A172 (cell line): ENCODE results near the gene CISH. TPM values are rescaled to one million over a fixed set of nuclear protein-coding genes. Genes with fewer than 3 reads are reported as not detected.

Source experiments
- DNase-seq: peaks from one replicate; pipeline ENCODE4 v3.0.0-alpha.2; 2015; ENCODE audit warnings: low spot score
- total RNA-seq: library from RNA; depleted of rRNA; stranded (reverse); fragments of >200 nt; shearing (Covaris generic); gene quantifications from 2 replicates; pipeline ENCODE4 v1.2.3, GENCODE V29; 2014

Gene CISH
- total RNA-seq, 1 experiment from 2014 or later, result 2.3 TPM

DNA sequence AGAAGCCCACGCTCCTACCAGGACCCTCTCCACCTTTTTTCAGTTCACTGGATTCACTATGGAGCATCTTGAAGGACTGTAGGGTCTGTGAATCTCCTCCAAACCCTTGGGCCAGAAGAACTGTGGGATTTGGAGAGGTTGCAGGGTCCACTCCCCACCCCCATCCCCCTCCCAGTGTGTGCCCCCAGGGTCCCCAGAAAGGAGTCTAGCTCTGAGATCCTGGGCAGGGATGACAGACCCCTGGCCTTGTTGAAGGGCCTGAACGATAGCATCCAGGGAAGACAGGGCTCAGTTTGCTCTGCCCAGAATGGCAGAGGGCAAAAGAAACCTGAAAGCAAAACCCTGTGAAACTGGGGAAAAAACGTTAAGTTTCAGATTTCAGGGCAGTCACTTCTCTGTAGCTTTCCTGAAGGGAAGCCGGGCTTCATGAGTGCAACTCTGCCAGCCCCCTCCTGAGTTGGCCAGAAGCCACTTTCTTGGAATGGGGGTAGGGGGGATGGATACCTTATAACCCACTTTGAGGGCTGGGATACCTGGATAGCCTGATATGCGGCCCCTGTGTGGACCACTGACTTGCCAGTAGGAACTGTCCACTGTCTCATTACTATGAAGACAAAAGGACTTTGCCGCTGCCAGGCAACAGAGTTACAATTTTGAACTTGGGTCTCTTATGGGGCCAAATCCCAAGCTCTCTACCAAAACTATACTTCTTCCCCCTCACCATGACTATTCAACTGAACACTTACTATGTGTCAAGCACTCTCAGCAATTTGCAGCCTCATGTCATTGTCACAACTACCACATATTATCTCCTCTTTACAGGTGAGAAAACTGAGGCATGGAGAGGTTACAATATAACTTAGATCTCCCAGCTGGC is 1.6 kb upstream of the CISH start:
- DNase-seq, result no peak

DNA sequence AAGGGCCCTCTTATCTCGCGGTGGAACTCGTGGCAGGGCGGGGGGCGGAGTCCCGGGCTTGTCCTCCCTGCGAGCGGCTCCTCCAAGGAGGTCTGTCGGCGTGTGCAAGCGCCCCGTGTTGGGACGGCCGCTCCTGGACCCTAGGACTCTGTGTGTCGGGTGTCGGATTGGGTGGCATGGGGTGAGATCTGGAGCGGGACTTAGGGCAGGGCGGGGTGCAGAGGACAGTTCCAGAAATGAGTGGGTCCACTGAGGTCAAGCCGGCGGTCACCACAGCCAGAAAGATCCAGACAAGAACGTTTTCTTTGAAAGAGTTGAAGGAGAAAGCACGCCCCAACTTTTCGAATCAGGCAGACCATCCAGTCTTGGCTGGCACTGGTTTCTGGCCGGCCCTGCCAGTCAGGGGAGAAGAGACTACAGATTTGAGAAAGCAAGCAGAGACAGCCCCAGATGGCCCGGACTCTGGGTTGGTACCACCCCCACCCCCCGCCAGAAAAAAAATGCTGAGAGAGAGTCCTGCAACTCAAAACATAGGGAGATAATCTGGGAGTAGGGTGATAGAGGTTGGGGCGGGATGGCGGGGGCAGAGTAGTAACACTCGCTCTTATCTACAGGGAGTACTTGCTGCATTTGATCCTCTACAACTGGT is 784 bp upstream of the CISH start:
- no peak for DNase-seq

DNA sequence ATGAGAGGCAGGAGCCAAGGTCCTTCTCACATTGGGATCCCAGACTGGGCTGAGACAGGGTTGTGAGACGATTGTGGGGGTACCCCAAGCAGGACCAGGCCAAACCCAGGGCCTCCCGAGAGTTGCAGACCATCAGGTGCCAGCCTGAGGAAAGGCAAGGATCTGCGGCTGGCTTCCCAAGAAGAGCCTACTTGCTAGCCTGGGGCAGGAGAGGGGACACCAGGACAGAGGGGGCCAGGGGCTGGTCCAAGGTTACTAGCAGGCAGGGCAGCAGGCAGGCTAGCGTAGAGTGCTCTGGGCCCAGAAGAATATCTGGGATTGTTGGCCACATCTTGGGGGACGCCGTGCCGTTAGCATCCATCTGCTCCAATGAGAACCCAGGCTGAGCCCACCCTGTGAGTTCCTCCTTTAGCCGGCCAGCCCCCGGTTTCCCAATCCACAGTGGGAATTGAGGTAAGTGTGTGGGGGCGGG is 546 bp downstream of the CISH start:
- DNase-seq, result no peak

DNA sequence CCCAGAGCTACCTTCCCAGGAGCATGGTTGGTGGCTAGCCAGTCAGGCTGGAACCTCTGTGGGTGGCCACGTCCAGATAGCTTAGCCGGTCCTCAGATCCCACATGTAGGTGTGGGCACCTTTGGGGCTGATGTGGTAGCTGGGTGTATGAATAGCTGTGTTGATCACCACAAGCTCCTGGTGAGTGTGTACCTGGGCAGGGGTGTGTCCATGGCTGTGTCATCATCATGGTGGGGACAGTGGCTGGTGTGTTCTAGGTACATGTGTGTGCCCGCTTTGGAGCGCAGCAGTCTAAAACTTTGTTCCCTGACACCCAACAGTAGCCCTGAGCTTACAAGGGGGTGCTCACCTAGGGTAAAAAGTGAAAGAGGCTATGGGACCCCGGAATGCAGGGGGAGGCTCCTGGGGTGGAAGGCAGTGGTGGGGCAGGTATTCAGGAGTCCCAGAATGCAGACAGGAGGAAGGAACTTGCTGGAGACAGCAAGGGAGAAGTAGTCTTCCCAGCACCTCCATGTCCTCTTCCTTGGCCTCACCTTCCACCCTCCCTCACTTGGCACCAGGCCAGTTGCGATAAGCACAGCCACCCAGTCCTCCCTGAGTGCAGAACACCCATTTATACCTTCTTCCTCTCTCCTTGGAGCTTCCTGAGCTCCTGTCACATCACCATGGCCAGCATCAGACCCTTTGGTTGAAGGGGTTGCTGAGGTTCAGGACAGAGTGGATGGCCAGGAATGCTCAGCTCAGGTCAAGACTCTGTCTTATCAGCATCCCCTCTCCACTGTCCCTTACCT is 1.2 kb downstream of the CISH start:
- no peak for DNase-seq

DNA sequence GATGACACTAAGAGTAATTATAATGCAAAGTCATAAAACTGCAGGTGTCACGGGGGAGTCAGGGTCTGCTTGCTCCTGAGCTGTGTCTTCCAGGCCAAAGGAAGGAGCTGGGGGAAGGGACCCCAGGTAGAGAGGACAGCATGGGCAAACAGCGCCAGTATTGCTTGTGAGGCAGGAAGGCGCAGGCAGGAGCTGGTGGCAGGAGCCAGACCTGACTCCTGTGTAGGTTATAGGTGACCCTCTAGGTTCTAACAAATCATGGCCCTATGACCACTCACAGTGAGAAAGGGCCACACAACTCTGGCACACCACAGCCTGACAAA is 1.9 kb downstream of the CISH start:
- DNase-seq, result no peak

DNA sequence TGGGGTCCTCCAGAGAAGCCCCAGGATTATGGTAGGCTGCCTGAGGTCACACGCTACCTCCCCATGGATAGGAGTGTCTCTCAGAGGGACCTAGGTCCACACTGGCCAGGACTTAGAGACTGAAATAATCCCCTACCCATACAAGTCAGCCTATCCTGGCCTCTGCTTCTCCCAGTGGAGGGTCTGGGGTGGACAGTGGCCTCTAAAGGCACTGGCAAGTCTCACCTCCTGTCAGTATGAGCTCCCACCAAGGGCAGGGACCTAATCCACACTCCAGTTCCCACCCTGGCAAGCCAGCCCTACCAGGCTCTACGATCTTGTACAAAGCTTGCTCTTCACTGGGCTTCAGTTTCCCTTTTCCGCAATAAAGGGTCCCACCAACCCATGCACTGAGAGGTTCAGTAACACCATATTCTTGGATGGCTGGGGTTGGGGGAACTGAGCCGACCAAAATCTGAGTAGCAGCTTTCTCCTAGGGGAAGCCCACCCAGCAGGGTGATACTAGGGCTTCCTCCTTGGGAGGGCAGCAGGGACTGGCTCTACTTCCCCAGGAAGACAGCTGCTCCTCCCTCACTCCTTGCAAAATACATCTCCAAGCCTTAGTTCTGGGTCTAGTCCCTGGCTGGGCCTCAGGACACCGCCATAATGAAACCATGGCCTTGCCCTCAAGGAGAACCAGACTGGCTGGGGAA is 2.4 kb downstream of the CISH start:
- no peak for DNase-seq

DNA sequence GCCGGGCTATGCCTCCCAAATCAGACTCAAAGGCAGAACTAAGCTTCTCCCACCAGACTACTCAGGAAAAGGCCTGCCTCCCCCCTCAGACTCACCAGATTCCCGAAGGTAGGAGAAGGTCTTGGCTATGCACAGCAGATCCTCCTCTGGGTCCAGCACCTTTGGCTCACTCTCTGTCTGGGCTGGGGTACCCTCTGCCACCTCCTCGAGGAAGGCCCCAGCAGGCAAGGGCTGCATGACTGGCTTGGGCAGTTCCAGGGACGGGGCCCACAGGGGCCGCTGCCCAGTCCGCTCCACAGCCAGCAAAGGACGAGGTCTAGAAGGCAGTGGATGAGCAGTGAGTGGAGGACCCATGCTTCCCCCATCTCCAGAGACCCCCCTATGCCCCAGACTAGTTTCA is 3.3 kb downstream of the CISH start:
- DNase-seq, result no peak

DNA sequence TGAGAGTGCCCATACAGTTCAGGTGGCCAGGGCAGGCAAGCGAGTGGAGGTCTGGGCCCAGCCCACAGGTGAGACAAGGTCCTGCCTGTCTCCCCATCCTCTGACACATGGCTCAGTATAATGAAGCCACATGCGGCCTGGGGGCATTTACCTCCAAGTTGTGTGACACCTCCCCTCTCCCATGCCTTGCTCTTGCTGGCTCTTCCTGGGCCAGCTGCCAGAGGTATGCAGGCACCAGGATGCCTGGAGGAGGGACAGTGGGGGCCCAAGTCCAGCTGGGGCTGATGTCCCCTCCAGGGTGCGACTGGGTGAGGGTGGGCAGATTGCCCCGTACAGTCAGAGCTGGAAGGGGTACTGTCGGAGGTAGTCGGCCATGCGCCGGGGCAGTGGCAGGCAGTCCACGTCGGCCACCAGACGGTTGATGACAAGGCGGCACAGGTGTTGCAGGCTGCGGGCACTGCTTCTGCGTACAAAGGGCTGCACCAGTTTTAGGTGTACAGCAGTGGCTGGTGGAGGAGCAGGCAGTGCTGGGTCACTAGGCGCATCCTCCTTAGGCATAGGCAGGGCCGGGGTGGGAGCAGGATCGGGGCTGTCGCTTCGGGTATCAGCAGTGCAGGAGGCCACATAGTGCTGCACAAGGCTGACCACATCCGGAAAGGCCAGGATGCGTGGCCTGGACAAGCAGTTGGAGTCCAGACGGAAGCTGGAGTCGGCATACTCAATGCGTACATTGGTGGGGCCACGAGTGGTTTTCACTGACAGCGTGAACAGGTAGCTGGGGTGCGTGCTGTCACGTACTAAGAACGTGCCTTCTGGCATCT is 4.1 kb downstream of the CISH start:
- DNase-seq, result no peak

DNA sequence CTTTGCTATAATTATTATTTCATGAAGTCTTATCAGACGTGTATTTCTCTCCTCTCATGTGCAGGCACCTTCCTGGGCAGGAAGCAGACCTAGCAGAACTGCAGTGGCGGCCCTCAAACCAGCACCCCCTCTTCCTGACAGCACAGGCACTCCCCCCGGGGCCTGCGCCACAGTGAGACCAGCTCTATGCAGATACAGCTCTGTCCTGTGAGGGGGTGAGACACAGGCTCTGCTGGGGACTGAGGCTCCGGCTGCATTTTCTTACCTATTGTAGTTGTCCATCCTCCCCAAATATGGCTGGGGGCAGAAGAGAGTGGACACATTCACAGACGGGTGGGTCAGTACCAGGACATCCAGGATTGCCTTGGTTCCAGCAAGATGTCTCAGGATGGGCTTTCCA is 5.0 kb downstream of the CISH start:
- DNase-seq, result no peak

DNA sequence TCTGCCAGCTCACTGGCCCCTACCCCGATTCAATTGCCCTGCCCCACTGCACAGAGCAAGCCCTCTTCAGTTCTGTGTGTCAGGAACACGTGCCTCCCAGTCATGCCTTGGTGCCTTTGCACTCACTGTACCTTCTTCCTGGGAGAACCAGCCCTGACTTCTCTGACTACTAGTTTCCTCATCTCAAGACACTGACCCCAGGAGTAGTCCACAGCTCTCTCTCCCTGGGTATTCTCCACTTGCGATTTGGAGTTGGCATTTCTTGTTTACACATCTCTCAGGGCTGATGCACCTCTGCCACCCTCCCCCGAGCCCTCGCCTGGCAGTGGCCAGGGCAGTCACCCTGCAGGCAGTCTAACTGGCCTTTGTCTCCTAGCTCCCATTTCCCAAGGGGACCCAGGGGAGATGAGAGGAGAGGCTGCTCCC is 5.7 kb downstream of the CISH start:
- DNase-seq, result no peak

DNA sequence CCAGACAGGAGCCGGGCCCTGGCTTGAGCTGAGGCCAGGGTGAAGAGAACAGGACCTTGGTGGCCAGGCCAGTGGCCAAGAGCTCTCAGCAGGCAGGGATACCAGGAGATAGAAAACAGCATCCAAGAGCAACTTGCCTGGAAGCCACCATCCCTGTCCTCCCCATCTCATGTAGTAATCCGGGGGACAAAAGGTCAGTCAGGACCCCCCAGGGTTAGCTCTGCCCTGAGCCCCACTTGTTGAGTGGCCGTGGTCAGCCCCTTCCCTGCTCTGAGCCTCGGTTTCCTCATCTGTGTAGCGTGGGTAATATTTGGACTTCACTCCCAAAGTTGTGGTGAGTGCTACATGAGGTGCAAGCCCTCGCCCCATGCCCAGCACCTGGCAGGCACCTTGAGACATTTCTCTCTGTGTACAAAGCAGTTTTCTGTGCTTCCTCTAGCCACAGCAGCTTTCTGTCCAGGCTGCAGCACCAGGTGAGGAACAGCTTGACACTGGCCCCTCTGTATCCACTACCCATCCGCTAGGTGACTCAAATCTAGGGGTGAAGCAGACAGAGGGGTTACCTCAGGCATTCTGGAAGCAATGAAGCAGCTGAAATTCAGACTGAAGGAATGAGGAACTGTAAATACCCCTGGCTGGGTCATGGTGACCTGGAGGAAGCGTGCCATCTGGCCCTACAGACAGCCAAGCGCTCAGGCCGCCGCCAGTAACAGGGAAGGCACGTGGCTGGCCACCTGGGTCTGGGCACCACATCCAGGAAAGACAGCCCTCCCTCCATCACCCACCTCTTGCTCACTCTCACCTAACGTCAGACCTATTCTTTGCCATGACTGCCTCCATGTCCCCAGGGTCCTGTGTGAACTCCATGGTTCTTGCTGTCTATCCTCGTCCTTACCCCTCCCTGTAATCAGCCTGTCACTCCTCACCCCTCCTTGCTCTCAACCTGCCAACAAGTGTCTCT is 6.7 kb downstream of the CISH start:
- no peak for DNase-seq

DNA sequence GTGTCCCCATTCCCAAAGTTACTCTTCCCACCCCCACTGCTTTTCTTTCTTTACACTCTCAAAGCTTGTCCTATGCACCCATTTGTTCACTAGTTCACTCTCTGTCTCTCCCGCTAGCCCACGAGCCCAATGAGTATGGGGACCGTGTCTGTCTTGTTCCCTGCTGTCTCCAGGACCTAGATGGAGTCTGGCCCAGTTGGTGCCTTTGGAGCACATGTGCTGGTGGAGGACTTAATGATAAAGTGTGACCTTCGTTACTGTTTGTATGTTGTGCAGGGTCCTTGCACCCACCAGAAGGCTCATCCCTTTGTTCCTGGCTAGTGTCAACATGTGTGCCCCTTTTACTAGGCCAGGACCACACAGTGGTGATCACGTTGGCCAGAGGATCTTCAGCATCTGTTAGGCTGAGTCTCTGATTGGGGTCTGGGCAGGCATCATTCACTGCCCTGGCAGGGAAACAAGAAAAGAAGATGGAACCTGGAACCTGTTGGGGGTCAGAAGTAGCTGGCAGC is 7.4 kb downstream of the CISH start:
- DNase-seq, result no peak

DNA sequence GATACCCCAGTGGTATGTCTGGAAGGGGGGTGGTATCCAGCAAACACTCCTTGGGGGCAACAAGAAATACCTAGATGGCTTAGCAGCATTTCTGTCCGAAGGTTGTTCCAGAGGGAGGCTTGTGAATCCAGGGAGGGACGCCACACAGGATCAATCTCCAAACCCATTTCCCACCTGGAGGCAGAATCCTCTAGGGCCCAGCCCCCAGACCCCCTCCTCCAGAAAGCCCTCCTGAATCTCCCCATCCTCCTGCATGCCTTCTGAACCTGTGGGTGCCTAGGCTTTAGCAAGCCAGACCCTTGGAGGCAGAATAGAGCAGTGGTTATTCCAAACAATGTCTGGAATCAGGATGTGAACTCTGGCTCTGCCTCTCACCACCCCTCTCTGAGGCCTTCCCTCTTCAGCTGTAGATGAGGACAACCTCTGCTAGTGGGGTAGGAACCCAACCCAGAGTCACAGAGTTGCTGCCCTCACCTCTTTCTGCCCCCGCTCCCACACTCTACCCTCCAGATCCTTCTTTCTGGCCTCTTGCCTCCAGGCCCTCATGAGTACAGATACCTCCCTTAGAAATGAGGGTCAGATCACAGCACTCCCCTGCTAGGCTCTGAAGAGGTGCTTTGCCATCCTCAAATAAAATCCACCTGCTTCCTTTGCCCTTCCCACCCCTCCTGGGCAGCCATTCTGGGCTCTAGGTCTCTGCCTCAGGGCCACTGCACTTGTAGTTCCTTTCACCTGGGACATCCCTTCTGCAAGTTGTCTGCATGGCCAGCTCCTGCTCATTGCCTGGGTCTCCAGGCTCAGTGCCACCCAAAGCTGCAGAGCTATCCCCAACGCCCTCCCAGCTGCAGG is 8.1 kb downstream of the CISH start:
- DNase-seq, result no peak

DNA sequence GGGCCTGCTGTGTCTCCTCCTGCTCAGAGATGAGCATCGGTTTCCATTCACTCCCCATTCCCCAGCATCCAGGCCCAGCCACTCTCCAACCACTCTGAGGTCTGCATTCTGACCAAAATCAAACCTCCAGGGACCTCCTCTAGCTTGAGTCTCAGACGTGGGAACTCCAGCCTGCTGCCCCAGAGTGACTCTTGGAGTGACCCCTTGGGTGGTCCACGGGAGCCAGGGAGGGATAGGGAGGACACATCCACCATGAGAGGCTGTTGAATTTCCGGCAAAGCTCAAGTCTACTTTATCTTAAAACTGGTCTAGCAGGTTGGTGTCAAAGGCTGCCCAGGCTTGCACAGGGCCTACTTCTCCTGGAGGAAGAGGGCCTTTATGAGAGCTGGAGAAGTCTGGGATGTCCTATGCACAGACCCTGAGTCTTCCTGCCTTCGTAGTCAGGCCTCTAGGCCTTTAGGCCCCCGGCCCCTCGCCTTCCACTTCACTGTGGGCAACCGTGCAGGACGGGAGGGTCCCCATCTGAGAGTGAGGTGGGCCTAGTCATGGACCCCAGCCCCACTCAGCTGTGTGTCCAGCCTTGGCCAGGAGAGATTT is 8.9 kb downstream of the CISH start:
- DNase-seq, result no peak

DNA sequence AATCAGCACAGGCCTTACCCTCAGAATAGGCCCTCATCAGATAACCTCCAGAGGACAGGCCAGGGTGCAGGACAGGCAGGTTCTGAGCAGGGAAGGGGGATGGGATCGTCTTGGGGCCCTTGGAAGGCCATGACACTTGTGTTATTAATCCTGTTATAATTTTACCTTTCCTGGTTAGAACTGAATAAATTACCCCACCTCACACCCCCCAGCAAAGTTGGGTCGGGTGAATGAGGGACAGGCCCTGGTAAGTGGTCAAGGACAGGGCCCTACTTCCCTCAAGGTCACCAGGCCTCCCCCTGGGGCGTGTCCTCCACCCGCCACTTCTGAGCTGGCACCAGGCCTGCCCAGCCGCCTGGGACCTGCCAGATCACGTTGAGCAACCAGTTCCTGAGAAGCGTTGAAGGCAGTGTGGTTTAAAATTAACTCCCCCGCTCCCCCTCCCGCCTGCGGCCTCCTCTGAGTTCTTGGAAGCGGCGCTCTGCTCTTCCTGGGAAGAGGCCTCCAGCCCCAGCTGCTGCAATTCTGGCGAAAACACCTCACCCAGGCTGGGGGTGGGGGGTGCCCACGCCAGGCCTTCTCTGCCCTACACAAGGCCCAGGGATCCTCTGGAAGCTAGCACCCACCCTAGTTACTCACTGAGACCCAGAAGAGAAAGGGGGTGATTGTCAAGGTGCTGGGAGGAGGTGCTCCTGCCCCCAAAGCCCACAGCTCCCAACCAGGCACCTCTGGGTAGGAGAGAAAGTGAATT is 10.6 kb downstream of the CISH start:
- DNase-seq, result peak; percentile 91

DNA sequence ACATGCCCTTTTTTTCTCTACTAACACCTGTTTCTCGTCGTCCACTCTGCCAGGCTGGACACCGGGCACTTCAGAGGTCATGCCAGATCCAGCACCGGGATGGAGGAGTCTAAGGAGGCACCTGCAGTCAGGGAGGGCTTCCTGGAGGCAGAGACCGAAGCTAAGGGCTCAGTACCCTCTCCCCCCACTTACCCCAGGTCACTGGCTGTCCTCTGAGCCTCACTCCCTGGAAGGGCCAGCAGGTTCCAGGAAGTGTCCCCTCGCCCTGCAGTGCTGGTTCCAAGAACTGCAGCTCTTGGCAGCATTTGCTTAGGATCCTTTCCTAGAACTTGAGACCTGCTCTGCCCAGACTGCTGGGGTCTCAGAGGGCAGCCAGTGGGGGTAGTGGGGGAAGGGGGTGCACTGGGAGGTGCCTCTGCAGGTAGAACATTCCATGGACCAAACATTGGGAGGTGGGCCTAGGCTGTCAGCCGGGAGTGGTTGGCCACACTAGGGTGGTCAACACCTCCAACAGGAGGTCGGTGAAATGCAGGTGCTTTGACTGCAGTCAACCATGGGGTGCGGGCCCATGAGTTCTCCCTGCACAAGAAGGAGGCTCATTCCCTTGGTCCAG is 11.3 kb downstream of the CISH start:
- no peak for DNase-seq

DNA sequence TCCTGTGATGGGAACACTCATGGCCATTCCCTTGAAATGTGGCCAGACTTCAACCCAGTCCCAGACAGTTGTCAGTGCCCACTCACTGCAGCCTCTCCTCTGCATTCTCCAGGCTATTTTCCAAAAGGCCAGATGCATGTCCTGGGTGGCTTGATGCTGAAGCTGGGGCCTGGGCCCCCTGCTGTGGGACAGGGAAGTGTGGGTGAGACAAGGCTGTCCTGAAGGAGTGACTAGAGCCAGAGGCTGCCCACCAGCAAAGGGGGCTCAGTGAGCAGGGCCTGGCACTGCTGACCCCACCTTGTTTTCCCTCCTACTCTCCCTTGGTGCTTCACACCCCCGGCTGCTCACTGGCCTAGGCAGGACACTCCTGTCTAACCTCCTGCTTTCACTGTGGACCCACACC is 11.9 kb downstream of the CISH start:
- DNase-seq, result no peak
